ENCODE measurements around the gene WWC2.

DNA sequence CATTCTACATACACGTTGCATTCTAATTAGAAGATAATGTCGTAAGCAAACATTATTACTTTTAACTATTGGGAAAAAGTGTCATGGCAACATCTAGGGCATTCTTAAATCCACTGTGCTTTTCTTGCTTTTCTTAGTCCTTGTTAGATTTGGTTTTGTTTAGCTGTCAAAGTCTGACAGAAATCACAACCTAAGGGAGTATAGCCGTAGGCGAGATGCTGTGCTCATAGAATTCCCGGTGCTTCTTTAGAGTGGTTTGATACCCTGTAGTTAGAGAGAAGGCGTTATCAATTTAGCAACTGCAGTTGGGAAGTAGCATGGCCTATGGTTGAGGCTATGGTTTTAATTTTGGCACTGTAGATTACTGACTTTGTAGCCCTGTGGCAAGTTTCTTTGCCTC, 45.7 kb downstream of the WWC2 start:
- TF ChIP-seq, protein P1, sequence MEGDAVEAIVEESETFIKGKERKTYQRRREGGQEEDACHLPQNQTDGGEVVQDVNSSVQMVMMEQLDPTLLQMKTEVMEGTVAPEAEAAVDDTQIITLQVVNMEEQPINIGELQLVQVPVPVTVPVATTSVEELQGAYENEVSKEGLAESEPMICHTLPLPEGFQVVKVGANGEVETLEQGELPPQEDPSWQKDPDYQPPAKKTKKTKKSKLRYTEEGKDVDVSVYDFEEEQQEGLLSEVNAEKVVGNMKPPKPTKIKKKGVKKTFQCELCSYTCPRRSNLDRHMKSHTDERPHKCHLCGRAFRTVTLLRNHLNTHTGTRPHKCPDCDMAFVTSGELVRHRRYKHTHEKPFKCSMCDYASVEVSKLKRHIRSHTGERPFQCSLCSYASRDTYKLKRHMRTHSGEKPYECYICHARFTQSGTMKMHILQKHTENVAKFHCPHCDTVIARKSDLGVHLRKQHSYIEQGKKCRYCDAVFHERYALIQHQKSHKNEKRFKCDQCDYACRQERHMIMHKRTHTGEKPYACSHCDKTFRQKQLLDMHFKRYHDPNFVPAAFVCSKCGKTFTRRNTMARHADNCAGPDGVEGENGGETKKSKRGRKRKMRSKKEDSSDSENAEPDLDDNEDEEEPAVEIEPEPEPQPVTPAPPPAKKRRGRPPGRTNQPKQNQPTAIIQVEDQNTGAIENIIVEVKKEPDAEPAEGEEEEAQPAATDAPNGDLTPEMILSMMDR (IDR thresholded peaks at IDR 0.05; ENCODE audit: insufficient read depth, low read length, poor library complexity, severe bottlenecking) = no peak
- TF ChIP-seq EZH2phosphoT487 (conservative IDR thresholded peaks at IDR 0.05; ENCODE audit: low read length) = no peak
